IMR-90 (cell line): ENCODE results near the gene POGLUT2. TPM values are rescaled to one million over a fixed set of nuclear protein-coding genes. Genes with fewer than 3 reads are reported as not detected.

Experiments used
- ATAC-seq: fragments of 200-7000 bp; cut with Tn5 transposase; 2 replicates; pipeline ENCODE4 v1.9.1; 2020; ENCODE audit warnings: low read depth, mild to moderate bottlenecking, moderate library complexity
- BruUV-seq: library from RNA; stranded (reverse); fragments of 400-500 nt; replicated peaks from 2 replicates; lab custom pipeline; 2021; lab: Mats Ljungman, UMichigan
- CTCF ChIA-PET: fragments of 300-600 bp; formaldehyde crosslinking; extraction: SDS; loops from one replicate; lab custom pipeline; 2021; ENCODE audit warnings: antibody characterized with exemption; lab: Yijun Ruan, JAX
- POLR2A ChIA-PET: fragments of 300-600 bp; sonication (Branson Sonifier 250); formaldehyde crosslinking; loops from one replicate; lab custom pipeline; 2022; ENCODE audit warnings: antibody characterized with exemption; ENCODE audit not compliant: unreplicated experiment; lab: Charles Lee
- DNase-seq: peaks from one replicate; pipeline ENCODE4 v3.0.0; 2013
- H2AFZ ChIP-seq: replicated peaks from 2 replicates; pipeline ENCODE3; 2013; ENCODE audit warnings: low read length, mild to moderate bottlenecking; ENCODE audit not compliant: poor library complexity
- H2AK5ac ChIP-seq: 2 replicates; pipeline ENCODE4 v1.6.1; 2013; ENCODE audit warnings: low read depth, low read length, inconsistent platforms
- H2AK9ac ChIP-seq: replicated peaks from 2 replicates; pipeline ENCODE3; 2013; ENCODE audit warnings: mild to moderate bottlenecking, low read depth, low read length, moderate library complexity; ENCODE audit not compliant: poor library complexity
- H2BK120ac ChIP-seq: 2 replicates; pipeline ENCODE4 v1.6.1; 2013; ENCODE audit warnings: low read depth, low read length, inconsistent platforms
- H2BK15ac ChIP-seq: 3 replicates; pipeline ENCODE4 v1.6.1; 2013; ENCODE audit warnings: low read depth, low read length, inconsistent platforms
- H2BK20ac ChIP-seq: 2 replicates; pipeline ENCODE4 v1.6.1; 2013; ENCODE audit warnings: low read depth, mild to moderate bottlenecking, inconsistent platforms, low read length, moderate library complexity
- H2BK5ac ChIP-seq: 2 replicates; pipeline ENCODE4 v1.6.1; 2013; ENCODE audit warnings: mild to moderate bottlenecking, low read depth, low read length, inconsistent platforms; ENCODE audit not compliant: poor library complexity, severe bottlenecking
- H3K14ac ChIP-seq: replicated peaks from 2 replicates; pipeline ENCODE4 v1.6.1; 2013; ENCODE audit warnings: low read depth, low read length, inconsistent platforms
- H3K18ac ChIP-seq: 2 replicates; pipeline ENCODE4 v1.6.1; 2013; ENCODE audit warnings: low read depth, low read length, control low read depth
- H3K23ac ChIP-seq: 2 replicates; pipeline ENCODE4 v1.6.1; 2013; ENCODE audit warnings: low read depth, low read length, inconsistent platforms
- H3K27ac ChIP-seq: 2 replicates; pipeline ENCODE4 v1.5.1; 2013; ENCODE audit warnings: mild to moderate bottlenecking, control low read depth, low read length; ENCODE audit not compliant: insufficient read depth
- H3K27me3 ChIP-seq: 2 replicates; pipeline ENCODE4 v1.6.1; 2013; ENCODE audit warnings: low read length; ENCODE audit not compliant: control insufficient read depth, insufficient read depth
- H3K36me3 ChIP-seq: 2 replicates; pipeline ENCODE4 v1.6.1; 2013; ENCODE audit warnings: low read length, mixed read lengths; ENCODE audit not compliant: control insufficient read depth, insufficient read depth
- H3K4ac ChIP-seq: 2 replicates; pipeline ENCODE4 v1.6.1; 2013; ENCODE audit warnings: low read depth, low read length, inconsistent platforms
- H3K4me1 ChIP-seq: 2 replicates; pipeline ENCODE4 v1.6.1; 2013; ENCODE audit warnings: low read length, mixed read lengths; ENCODE audit not compliant: control insufficient read depth, insufficient read depth
- H3K4me2 ChIP-seq: 2 replicates; pipeline ENCODE4 v1.6.1; 2013; ENCODE audit warnings: low read depth, mild to moderate bottlenecking, control low read depth, low read length, moderate library complexity
- H3K4me3 ChIP-seq: 2 replicates; pipeline ENCODE4 v1.5.1; 2013; ENCODE audit warnings: low read depth, mild to moderate bottlenecking, control low read depth, low read length, moderate library complexity; ENCODE audit not compliant: insufficient read depth
- H3K56ac ChIP-seq: 2 replicates; pipeline ENCODE4 v1.6.1; 2013; ENCODE audit warnings: low read length, inconsistent platforms; ENCODE audit not compliant: insufficient read depth; ENCODE audit errors: extremely low read depth
- H3K79me1 ChIP-seq, 2 experiments: 2 replicates each; pipeline ENCODE4 v1.6.1; 2013; ENCODE audit warnings: low read length in 2 of 2, inconsistent platforms in 1 of 2, low read depth in 1 of 2
- H3K9ac ChIP-seq: 2 replicates; pipeline ENCODE4 v1.6.1; 2013; ENCODE audit warnings: low read depth, low read length, control low read depth
- H3K9me1 ChIP-seq: 2 replicates; pipeline ENCODE4 v1.6.1; 2013; ENCODE audit warnings: low read length, inconsistent platforms; ENCODE audit not compliant: insufficient read depth
- H3K9me3 ChIP-seq: 2 replicates; pipeline ENCODE4 v1.6.1; 2013; ENCODE audit warnings: low read length; ENCODE audit not compliant: control insufficient read depth, insufficient read depth
- H4K20me1 ChIP-seq: 2 replicates; pipeline ENCODE4 v1.6.1; 2013; ENCODE audit warnings: low read length, inconsistent platforms; ENCODE audit not compliant: insufficient read depth
- H4K5ac ChIP-seq: 2 replicates; pipeline ENCODE4 v1.6.1; 2013; ENCODE audit warnings: mild to moderate bottlenecking, low read depth, low read length, control low read depth
- H4K8ac ChIP-seq, 2 experiments: 2 replicates each; pipeline ENCODE4 v1.6.1; 2013; ENCODE audit warnings: low read depth in 2 of 2, low read length in 2 of 2, control low read depth in 1 of 2, inconsistent platforms in 1 of 2
- H4K91ac ChIP-seq: 2 replicates; pipeline ENCODE4 v1.6.1; 2013; ENCODE audit warnings: low read depth, low read length, inconsistent platforms; ENCODE audit not compliant: insufficient read depth
- BHLHE40 ChIP-seq: fragments of 150-350 bp; IDR thresholded peaks from 2 replicates; pipeline ENCODE4 v1.6.1; 2016; ENCODE audit warnings: mild to moderate bottlenecking, low read depth, low read length
- CEBPB ChIP-seq: IDR thresholded peaks from 2 replicates; pipeline ENCODE4 v1.6.1; 2012; ENCODE audit warnings: low read depth, low read length, improper control_type of control experiment
- CTCF ChIP-seq: conservative IDR thresholded peaks from 2 replicates; pipeline ENCODE4 v1.5.1; 2012; ENCODE audit warnings: mild to moderate bottlenecking, low read depth, low read length, improper control_type of control experiment
- FOS ChIP-seq: fragments of 150-350 bp; IDR thresholded peaks from 2 replicates; pipeline ENCODE4 v1.6.1; 2016; ENCODE audit warnings: low read depth, low read length
- MAFK ChIP-seq: IDR thresholded peaks from 2 replicates; pipeline ENCODE4 v1.6.1; 2012; ENCODE audit warnings: low read depth, low read length, improper control_type of control experiment
- MAZ ChIP-seq: IDR thresholded peaks from 2 replicates; pipeline ENCODE4 v1.6.1; 2012; ENCODE audit warnings: low read depth, mild to moderate bottlenecking, low read length, improper control_type of control experiment, moderate library complexity, borderline replicate concordance
- MXI1 ChIP-seq: IDR thresholded peaks from 2 replicates; pipeline ENCODE4 v1.6.1; 2012; ENCODE audit warnings: low read depth, mild to moderate bottlenecking, low read length, moderate library complexity, borderline replicate concordance
- NFE2L2 ChIP-seq: fragments of 150-350 bp; IDR thresholded peaks from 2 replicates; pipeline ENCODE4 v1.6.1; 2016; ENCODE audit warnings: low read depth, mild to moderate bottlenecking, low read length
- POLR2A ChIP-seq: IDR thresholded peaks from 2 replicates; pipeline ENCODE4 v1.6.1; 2012; ENCODE audit warnings: mild to moderate bottlenecking, low read depth, low read length
- RAD21 ChIP-seq: IDR thresholded peaks from 2 replicates; pipeline ENCODE4 v1.6.1; 2012; ENCODE audit warnings: low read length, improper control_type of control experiment
- RCOR1 ChIP-seq: IDR thresholded peaks from 2 replicates; pipeline ENCODE4 v1.6.1; 2012; ENCODE audit warnings: mild to moderate bottlenecking, low read length, improper control_type of control experiment; ENCODE audit not compliant: insufficient replicate concordance
- RFX5 ChIP-seq: IDR thresholded peaks from 2 replicates; pipeline ENCODE4 v1.8.0; 2012; ENCODE audit warnings: low read depth, mild to moderate bottlenecking, low read length, moderate library complexity
- SMC3 ChIP-seq: fragments of 150-350 bp; IDR thresholded peaks from 2 replicates; pipeline ENCODE4 v1.6.1; 2016; ENCODE audit warnings: low read depth, mild to moderate bottlenecking, antibody characterized with exemption, low read length, moderate library complexity
- WGBS, 2 experiments: methylation state at CpG; one replicate each; pipeline versions ENCODE4 v1.1.5 to v1.1.7; 2013; ENCODE audit warnings: missing lambda C conversion rate in 2 of 2; ENCODE audit not compliant: insufficient read length in 1 of 2; ENCODE audit errors: extremely low coverage in 2 of 2; 5-methylcytosine and 5-hydroxymethylcytosine counted together
- dilution Hi-C: fragments of 300-500 bp; cut with HindIII; formaldehyde crosslinking; loops from one replicate; pipeline ENCODE4 v1.14.3; 2018; ENCODE audit warnings: low sequenced_read_pairs; ENCODE audit not compliant: unreplicated experiment
- in situ Hi-C: fragments of 300-500 bp; cut with MboI; formaldehyde crosslinking; loops from 3 replicates; pipeline ENCODE4 v1.14.3; 2019; ENCODE audit warnings: low sequenced_read_pairs, inconsistent platforms, mixed read lengths
- intact Hi-C: fragments of 100-400 bp; cut with micrococcal nuclease; formaldehyde crosslinking; loops from 2 replicates; pipeline ENCODE4 v1.10.0; 2022
- polyA plus RNA-seq, 3 experiments: library from polyadenylated mRNA; depleted of rRNA; stranded (reverse); fragments of >200 nt; gene quantifications; 2 replicates each; pipeline ENCODE4 v1.2.3, GENCODE V29; 2012; ENCODE audit warnings: low replicate concordance in 1 of 3
- total RNA-seq: library from RNA; depleted of rRNA; stranded (reverse); fragments of >200 nt; gene quantifications from 2 replicates; pipeline ENCODE4 v1.2.3, GENCODE V29; 2012
- TF ChIP-seq, protein P1 (sequence below): fragments of 150-350 bp; IDR thresholded peaks from 2 replicates; pipeline ENCODE4 v1.6.1; 2016; ENCODE audit warnings: low read depth, mild to moderate bottlenecking, low read length, moderate library complexity, borderline replicate concordance

POGLUT2 gene
- total and polyA plus RNA-seq, 2 of the 4 experiments (the other 2 are of a cell fraction) = 10.6 to 14.3 TPM

DNA sequence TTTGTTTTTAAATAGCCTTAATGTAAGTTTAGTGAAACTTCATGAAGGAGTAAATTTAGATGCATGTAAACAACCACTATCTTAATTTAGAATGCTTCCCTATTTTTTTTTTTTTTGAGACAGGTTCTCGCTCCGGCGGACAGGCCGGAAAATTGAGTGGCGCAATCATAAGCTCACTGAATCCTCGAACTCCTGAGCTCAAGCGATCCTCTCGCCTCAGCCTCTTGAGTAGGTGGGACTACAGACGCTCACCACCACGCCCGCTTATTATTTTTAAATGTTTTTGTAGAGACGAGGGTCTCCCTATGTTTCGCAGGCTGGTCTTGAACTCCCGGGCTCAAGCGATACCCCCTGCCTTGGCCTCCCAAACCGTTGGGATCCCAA lies 26.7 kb downstream of the POGLUT2 start (continued):
- TF ChIP-seq MAZ (no peak), NFE2L2 (no peak), MXI1 (no peak), MAFK (no peak), RCOR1 (no peak), RFX5 (no peak)

DNA sequence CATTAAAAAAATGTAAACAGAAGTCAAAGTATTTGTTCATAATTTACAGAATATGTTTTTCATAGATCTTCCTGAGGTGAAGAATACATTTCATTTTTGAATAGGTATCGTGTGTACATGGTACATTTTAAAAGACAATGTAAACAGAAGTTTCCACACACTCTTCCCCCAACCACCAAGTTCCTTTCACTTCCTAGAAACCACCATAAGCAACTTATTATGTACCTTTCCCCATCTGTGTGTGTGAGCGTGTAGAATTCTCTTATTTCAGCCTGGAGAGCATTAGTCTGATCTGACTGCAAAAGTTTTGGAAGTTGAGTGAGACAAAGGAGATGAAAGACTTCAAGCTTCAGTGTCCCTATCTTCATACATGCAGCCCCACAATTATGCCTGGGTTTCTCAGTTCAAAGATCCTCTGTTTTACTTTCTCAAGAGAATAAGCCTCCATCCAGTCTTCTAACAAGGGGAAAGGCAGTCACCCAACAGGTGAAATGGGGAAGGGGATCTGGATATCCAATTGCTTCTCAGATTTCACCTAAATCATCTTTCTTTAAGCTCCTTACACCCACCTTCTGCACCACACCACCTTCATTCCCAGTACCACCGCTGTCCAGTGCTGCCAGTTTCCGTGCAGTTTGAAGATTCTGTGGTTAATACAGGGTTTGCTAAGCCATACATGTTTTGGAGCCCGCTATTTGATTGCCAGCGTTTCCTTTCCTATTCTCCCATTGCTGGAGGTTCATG lies 27.3 kb downstream of the POGLUT2 start:
- BruUV-seq = no TSS peak
- Histone ChIP-seq H3K14ac (no peak overlapping the region), H3K27me3 (no peaks in the 10 kb centered on the region), H4K5ac (no peak overlapping the region), H3K23ac (no peak overlapping the region), H2AFZ (no peak overlapping the region), H2AK5ac (no peak overlapping the region), H2AK9ac (no peak overlapping the region), H3K9me1 (peaks cover 4% of the 10 kb centered on the region; the same call in 1 of the 2 replicates), H2BK15ac (no peak overlapping the region), H3K9ac (no peak overlapping the region), H4K8ac (no peak overlapping the region), H2BK120ac (no peak overlapping the region), H3K18ac (no peak overlapping the region), H3K27ac (no peak overlapping the region), H4K91ac (no peak overlapping the region), H2BK20ac (no peak overlapping the region), H2BK5ac (no peak overlapping the region), H3K9me3 (no peaks in the 10 kb centered on the region), H3K79me1 (peaks cover 13 to 26% of the 10 kb centered on the region in 2 experiments), H3K36me3 (0 out of 2 replicates have a peak, but pooled peaks cover 1% of the 10 kb centered on the region), H3K4me2 (no peak overlapping the region), H4K20me1 (no peaks in the 10 kb centered on the region; the same call in 1 of the 2 replicates), H3K56ac (no peak overlapping the region), H3K4me1 (peaks cover 2% of the 10 kb centered on the region; the same call in 1 of the 2 replicates), H3K4ac (no peak overlapping the region), H3K4me3 (no peak overlapping the region)
- no CpG with 5 or more reads among the region's 6 CpGs for WGBS, 2 experiments
- ChIA-PET CTCF (no interaction called here), POLR2A (no interaction called here)
- no peak for ATAC-seq
- TF ChIP-seq CEBPB = no peak
- TF ChIP-seq, protein P1, sequence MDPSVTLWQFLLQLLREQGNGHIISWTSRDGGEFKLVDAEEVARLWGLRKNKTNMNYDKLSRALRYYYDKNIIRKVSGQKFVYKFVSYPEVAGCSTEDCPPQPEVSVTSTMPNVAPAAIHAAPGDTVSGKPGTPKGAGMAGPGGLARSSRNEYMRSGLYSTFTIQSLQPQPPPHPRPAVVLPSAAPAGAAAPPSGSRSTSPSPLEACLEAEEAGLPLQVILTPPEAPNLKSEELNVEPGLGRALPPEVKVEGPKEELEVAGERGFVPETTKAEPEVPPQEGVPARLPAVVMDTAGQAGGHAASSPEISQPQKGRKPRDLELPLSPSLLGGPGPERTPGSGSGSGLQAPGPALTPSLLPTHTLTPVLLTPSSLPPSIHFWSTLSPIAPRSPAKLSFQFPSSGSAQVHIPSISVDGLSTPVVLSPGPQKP = no peak
- no peak for TF ChIP-seq CTCF
- TF ChIP-seq FOS = no peak
- no peak for TF ChIP-seq RFX5
- no peak for TF ChIP-seq MAFK
- TF ChIP-seq BHLHE40 = no peak
- TF ChIP-seq SMC3 = no peak
- no peak for TF ChIP-seq RCOR1
- TF ChIP-seq MXI1 = no peak
- no peak for TF ChIP-seq RAD21
- TF ChIP-seq POLR2A = no peak
- TF ChIP-seq NFE2L2 = no peak
- in situ Hi-C loops (no loop called here), intact Hi-C loops (loop anchor here (5.0 kb wide), 2 partner anchors 64 to 119 kb away; no protein-coding TSS in a partner anchor), dilution Hi-C loops (no loop called here)
- no peak for DNase-seq
